ENCODE measurements around the gene FTCDNL1. TPM values are rescaled to one million over a fixed set of nuclear protein-coding genes. Genes with fewer than 3 reads are reported as not detected.

FTCDNL1 gene
- total and polyA plus RNA-seq, 4 donors: 2.1 to 5.3 (median 4.1) TPM

DNA sequence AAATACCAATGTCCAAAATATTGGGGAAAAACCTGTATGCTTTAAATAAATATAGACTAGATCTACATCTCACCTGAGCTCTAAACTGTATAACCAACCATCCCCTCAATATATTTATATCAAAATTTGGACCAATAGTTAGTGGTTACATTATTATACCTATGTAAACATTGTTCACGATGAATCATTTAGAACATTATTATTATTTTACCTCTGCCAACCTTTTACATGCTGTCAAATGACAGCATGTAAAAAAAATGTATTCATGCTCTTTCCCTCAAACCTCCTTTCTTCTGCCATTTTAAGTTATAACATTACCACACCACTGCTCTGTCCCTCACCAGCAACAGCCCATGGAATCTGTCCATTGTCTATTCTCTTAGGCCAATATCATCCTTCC is 9.6 kb downstream of the FTCDNL1 start:
- TF ChIP-seq, protein P1, sequence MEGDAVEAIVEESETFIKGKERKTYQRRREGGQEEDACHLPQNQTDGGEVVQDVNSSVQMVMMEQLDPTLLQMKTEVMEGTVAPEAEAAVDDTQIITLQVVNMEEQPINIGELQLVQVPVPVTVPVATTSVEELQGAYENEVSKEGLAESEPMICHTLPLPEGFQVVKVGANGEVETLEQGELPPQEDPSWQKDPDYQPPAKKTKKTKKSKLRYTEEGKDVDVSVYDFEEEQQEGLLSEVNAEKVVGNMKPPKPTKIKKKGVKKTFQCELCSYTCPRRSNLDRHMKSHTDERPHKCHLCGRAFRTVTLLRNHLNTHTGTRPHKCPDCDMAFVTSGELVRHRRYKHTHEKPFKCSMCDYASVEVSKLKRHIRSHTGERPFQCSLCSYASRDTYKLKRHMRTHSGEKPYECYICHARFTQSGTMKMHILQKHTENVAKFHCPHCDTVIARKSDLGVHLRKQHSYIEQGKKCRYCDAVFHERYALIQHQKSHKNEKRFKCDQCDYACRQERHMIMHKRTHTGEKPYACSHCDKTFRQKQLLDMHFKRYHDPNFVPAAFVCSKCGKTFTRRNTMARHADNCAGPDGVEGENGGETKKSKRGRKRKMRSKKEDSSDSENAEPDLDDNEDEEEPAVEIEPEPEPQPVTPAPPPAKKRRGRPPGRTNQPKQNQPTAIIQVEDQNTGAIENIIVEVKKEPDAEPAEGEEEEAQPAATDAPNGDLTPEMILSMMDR (IDR thresholded peaks at IDR 0.05; ENCODE audit: low read depth, low read length, missing input control): no peak
- TF ChIP-seq FOXA1 (IDR thresholded peaks at IDR 0.05) (no peak), RXRA (IDR thresholded peaks at IDR 0.05) (no peak), HNF4G (IDR thresholded peaks at IDR 0.05) (no peak), EGR1 (IDR thresholded peaks at IDR 0.05; ENCODE audit: low read depth in 2 of 2) (no peak), NR2F2 (IDR thresholded peaks at IDR 0.05) (no peak), FOXA2 (IDR thresholded peaks at IDR 0.05) (no peak), TAF1 (conservative IDR thresholded peaks at IDR 0.05) (no peak), GABPA (IDR thresholded peaks at IDR 0.05 in 1 of 2, conservative IDR thresholded peaks at IDR 0.05 in 1 of 2) (no peak)
- TF ChIP-seq, protein P2, sequence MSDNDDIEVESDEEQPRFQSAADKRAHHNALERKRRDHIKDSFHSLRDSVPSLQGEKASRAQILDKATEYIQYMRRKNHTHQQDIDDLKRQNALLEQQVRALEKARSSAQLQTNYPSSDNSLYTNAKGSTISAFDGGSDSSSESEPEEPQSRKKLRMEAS (IDR thresholded peaks at IDR 0.05): no peak
- TF ChIP-seq, protein P3, sequence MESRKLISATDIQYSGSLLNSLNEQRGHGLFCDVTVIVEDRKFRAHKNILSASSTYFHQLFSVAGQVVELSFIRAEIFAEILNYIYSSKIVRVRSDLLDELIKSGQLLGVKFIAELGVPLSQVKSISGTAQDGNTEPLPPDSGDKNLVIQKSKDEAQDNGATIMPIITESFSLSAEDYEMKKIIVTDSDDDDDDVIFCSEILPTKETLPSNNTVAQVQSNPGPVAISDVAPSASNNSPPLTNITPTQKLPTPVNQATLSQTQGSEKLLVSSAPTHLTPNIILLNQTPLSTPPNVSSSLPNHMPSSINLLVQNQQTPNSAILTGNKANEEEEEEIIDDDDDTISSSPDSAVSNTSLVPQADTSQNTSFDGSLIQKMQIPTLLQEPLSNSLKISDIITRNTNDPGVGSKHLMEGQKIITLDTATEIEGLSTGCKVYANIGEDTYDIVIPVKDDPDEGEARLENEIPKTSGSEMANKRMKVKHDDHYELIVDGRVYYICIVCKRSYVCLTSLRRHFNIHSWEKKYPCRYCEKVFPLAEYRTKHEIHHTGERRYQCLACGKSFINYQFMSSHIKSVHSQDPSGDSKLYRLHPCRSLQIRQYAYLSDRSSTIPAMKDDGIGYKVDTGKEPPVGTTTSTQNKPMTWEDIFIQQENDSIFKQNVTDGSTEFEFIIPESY (IDR thresholded peaks at IDR 0.05): no peak
- TF ChIP-seq, protein P4, sequence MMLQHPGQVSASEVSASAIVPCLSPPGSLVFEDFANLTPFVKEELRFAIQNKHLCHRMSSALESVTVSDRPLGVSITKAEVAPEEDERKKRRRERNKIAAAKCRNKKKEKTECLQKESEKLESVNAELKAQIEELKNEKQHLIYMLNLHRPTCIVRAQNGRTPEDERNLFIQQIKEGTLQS (IDR thresholded peaks at IDR 0.05): no peak
- Histone ChIP-seq H3K9me3 (ENCODE audit: control insufficient read depth in 4 of 4, low read length in 3 of 4) (no peaks in the 10 kb centered on the region), H3K27me3 (ENCODE audit: control insufficient read depth in 4 of 4, insufficient read depth in 4 of 4, low read length in 3 of 4) (no peaks in the 10 kb centered on the region), H3K4me3 (ENCODE audit: low read depth in 1 of 3, low read length in 3 of 3) (no peak overlapping the region), H3K9ac (ENCODE audit: low read depth in 1 of 2, low read length in 2 of 2) (no peak overlapping the region), H3K36me3 (ENCODE audit: control insufficient read depth in 4 of 4, insufficient read depth in 3 of 4, low read depth in 1 of 4, low read length in 3 of 4) (peaks cover 0 to 5% (median 3%) of the 10 kb centered on the region in 4 donors), H3K27ac (ENCODE audit: low read depth in 1 of 2, low read length in 2 of 2) (no peak overlapping the region), H3K4me1 (ENCODE audit: control insufficient read depth in 4 of 4, insufficient read depth in 4 of 4, low read length in 3 of 4) (no peaks in the 10 kb centered on the region)
- WGBS: 100% methylated on average over 1 of the region's 1 CpG
- no peak for DNase-seq (ENCODE audit: low spot score)

DNA sequence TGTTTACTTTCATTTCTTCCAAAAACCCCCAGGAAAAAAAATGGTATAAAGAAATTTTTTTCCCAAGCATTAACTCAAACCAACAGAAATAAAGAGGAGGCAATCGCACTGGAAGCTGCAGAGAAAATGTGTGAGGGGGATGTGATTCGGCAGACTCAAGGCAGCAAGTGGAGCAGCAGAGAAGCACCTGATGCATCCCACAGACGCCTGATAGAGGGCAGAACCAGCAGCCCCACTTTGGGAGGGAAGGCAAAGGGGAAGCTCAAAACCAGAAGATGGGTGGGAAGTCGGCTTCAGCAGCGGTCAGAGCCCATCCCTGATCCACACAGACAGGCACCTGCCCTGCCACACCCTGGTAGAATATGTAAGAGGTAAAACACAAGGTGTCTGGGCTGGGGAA is 12.6 kb downstream of the FTCDNL1 start:
- 87% methylated on average over 5 of the region's 5 CpGs for WGBS
- no peak overlapping the region for H3K9ac ChIP-seq (ENCODE audit: low read depth in 1 of 2, low read length in 2 of 2)
- no peak overlapping the region for H3K27ac ChIP-seq (ENCODE audit: low read depth in 1 of 2, low read length in 2 of 2)
- TF ChIP-seq EGR1 (IDR thresholded peaks at IDR 0.05; ENCODE audit: low read depth in 2 of 2): no peak
- TF ChIP-seq FOXA2 (IDR thresholded peaks at IDR 0.05): no peak
- no peak for TF ChIP-seq JUND (IDR thresholded peaks at IDR 0.05)
- no peak for TF ChIP-seq HNF4A (conservative IDR thresholded peaks at IDR 0.05)
- TF ChIP-seq TAF1 (conservative IDR thresholded peaks at IDR 0.05): no peak
- TF ChIP-seq HNF4G (IDR thresholded peaks at IDR 0.05): no peak
- TF ChIP-seq RAD21 (IDR thresholded peaks at IDR 0.05): no peak
- no peak for TF ChIP-seq SP1 (IDR thresholded peaks at IDR 0.05)
- no peaks in the 10 kb centered on the region for H3K27me3 ChIP-seq (ENCODE audit: control insufficient read depth in 4 of 4, insufficient read depth in 4 of 4, low read length in 3 of 4)
- H3K4me3 ChIP-seq (ENCODE audit: low read depth in 1 of 3, low read length in 3 of 3): no peak overlapping the region
- H3K4me1 ChIP-seq (ENCODE audit: control insufficient read depth in 4 of 4, insufficient read depth in 4 of 4, low read length in 3 of 4): no peaks in the 10 kb centered on the region
- no peaks in the 10 kb centered on the region for H3K9me3 ChIP-seq (ENCODE audit: control insufficient read depth in 4 of 4, low read length in 3 of 4)
- peaks cover 0 to 8% (median 3%) of the 10 kb centered on the region in 4 donors for H3K36me3 ChIP-seq (ENCODE audit: control insufficient read depth in 4 of 4, insufficient read depth in 3 of 4, low read depth in 1 of 4, low read length in 3 of 4)
- DNase-seq (ENCODE audit: low spot score): no peak

All from liver (tissue), 9 donors.